HepG2 (cell line): ENCODE measurements around the gene HIGD1C.
"Not testable (repeated sequence)": the region's sequence is repeated elsewhere in the genome, so short reads cannot be mapped to it uniquely, and the experiment has no call there.

Experiments
- FOSL2 ChIP-seq: sonication (generic); formaldehyde crosslinking; IDR thresholded peaks from 2 replicates; pipeline ENCODE4 v1.4.0; 2020; ENCODE audit warnings: missing genetic modification reagents
- MYC ChIP-seq: sonication (generic); formaldehyde crosslinking; IDR thresholded peaks from 2 replicates; pipeline ENCODE4 v1.9.0; 2021; ENCODE audit warnings: missing genetic modification reagents, borderline replicate concordance
- ZFP41 ChIP-seq: sonication (generic); formaldehyde crosslinking; IDR thresholded peaks from 2 replicates; pipeline ENCODE4 v1.4.0; 2020; ENCODE audit warnings: mild to moderate bottlenecking, missing genetic modification reagents, borderline replicate concordance
- ZNF792 ChIP-seq: IDR thresholded peaks from 2 replicates; pipeline ENCODE4 v1.6.1; 2016
- TF ChIP-seq, protein P1 (sequence below): sonication (generic); formaldehyde crosslinking; IDR thresholded peaks from 2 replicates; pipeline ENCODE4 v1.5.0; 2020; ENCODE audit warnings: mild to moderate bottlenecking, missing genetic modification reagents, moderate library complexity

DNA sequence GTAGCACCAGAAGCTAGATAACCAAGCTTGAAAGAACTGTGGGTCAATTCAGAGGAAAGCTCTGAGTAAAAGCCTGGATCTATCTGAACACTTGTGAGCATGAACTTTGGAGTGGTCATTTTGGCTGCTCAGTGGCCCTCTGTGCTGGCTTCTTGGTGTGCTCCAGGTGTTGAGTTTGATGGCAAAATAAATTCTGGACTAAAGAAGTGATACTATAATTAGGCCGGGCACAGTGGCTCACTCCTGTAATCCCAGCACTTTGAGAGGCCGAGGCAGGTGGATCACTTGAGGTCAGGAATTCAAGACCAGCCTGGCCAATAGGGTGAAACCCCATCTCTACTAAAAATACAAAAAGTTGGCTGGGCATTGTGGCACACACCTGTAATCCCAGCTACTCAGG lies 2.4 kb downstream of the HIGD1C start:
- not testable (repeated sequence) for TF ChIP-seq MYC, ZFP41, FOSL2, ZNF792 (CRISPR knock-in tag)
- TF ChIP-seq, protein P1, sequence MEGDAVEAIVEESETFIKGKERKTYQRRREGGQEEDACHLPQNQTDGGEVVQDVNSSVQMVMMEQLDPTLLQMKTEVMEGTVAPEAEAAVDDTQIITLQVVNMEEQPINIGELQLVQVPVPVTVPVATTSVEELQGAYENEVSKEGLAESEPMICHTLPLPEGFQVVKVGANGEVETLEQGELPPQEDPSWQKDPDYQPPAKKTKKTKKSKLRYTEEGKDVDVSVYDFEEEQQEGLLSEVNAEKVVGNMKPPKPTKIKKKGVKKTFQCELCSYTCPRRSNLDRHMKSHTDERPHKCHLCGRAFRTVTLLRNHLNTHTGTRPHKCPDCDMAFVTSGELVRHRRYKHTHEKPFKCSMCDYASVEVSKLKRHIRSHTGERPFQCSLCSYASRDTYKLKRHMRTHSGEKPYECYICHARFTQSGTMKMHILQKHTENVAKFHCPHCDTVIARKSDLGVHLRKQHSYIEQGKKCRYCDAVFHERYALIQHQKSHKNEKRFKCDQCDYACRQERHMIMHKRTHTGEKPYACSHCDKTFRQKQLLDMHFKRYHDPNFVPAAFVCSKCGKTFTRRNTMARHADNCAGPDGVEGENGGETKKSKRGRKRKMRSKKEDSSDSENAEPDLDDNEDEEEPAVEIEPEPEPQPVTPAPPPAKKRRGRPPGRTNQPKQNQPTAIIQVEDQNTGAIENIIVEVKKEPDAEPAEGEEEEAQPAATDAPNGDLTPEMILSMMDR (CRISPR knock-in tag) = not testable (repeated sequence)
